GM23338 (cell line): ENCODE measurements around the gene OOSP4A. TPM values are rescaled to one million over a fixed set of nuclear protein-coding genes. Genes with fewer than 3 reads are reported as not detected.

Source experiments
- ATAC-seq: fragments of 200-7000 bp; cut with Tn5 transposase; 3 replicates; pipeline ENCODE4 v1.9.1; 2020
- DNase-seq: peaks from one replicate; pipeline ENCODE4 v3.0.0-alpha.2; 2015; ENCODE audit warnings: low spot score
- H2AFZ ChIP-seq: fragments of 200-600 bp; sonication (generic); 2 replicates; pipeline ENCODE4 v1.8.0; 2016; ENCODE audit warnings: antibody characterized with exemption, mild to moderate bottlenecking, moderate library complexity
- H3F3A ChIP-seq: fragments of 200-600 bp; sonication (generic); replicated peaks from 2 replicates; pipeline ENCODE4 v1.8.0; 2017; ENCODE audit warnings: antibody characterized with exemption, mixed run types, low read depth
- H3K27ac ChIP-seq: fragments of 200-600 bp; sonication (generic); 2 replicates; pipeline ENCODE4 v1.6.1; 2016; ENCODE audit warnings: low read depth
- H3K27me3 ChIP-seq: fragments of 200-600 bp; sonication (generic); 2 replicates; pipeline ENCODE4 v1.8.0; 2016; ENCODE audit warnings: mild to moderate bottlenecking, mixed run types, moderate library complexity; ENCODE audit not compliant: insufficient read depth
- H3K36me3 ChIP-seq: fragments of 200-600 bp; sonication (generic); 2 replicates; pipeline ENCODE4 v1.8.0; 2016; ENCODE audit warnings: mild to moderate bottlenecking; ENCODE audit not compliant: insufficient read depth
- H3K4me1 ChIP-seq: fragments of 200-600 bp; sonication (generic); 2 replicates; pipeline ENCODE4 v1.8.0; 2016; ENCODE audit warnings: mild to moderate bottlenecking, moderate library complexity; ENCODE audit not compliant: insufficient read depth
- H3K4me2 ChIP-seq: fragments of 200-600 bp; sonication (generic); 2 replicates; pipeline ENCODE4 v1.7.1; 2017; ENCODE audit warnings: mixed run types
- H3K4me3 ChIP-seq: fragments of 200-600 bp; sonication (generic); 2 replicates; pipeline ENCODE4 v1.6.1; 2016; ENCODE audit warnings: mixed run types
- H3K79me2 ChIP-seq: fragments of 200-600 bp; sonication (generic); replicated peaks from 2 replicates; pipeline ENCODE4 v1.8.0; 2017; ENCODE audit warnings: mild to moderate bottlenecking; ENCODE audit not compliant: insufficient read depth
- H3K9me2 ChIP-seq: fragments of 200-600 bp; sonication (generic); 2 replicates; pipeline ENCODE4 v1.8.0; 2017; ENCODE audit not compliant: insufficient read depth
- H4K20me1 ChIP-seq: fragments of 200-600 bp; sonication (generic); replicated peaks from 2 replicates; pipeline ENCODE4 v1.8.0; 2017; ENCODE audit warnings: mild to moderate bottlenecking; ENCODE audit not compliant: insufficient read depth
- H3K27ac Mint-ChIP-seq: 2 replicates; pipeline ENCODE4 v1.8.0; 2020; ENCODE audit warnings: inconsistent platforms, mild to moderate bottlenecking, moderate library complexity, mixed read lengths
- H3K27me3 Mint-ChIP-seq: 3 replicates; pipeline ENCODE4 v1.8.0; 2022; ENCODE audit warnings: low read depth, mild to moderate bottlenecking, moderate library complexity, mixed read lengths, inconsistent platforms; ENCODE audit not compliant: insufficient read depth, poor library complexity
- H3K36me3 Mint-ChIP-seq: 3 replicates; pipeline ENCODE4 v1.8.0; 2021; ENCODE audit warnings: low read depth, mild to moderate bottlenecking, inconsistent platforms, moderate library complexity, mixed read lengths
- H3K4me1 Mint-ChIP-seq: 3 replicates; pipeline ENCODE4 v1.8.0; 2020; ENCODE audit warnings: mild to moderate bottlenecking, inconsistent platforms, mixed read lengths
- H3K4me3 Mint-ChIP-seq: 3 replicates; pipeline ENCODE4 v1.8.0; 2021; ENCODE audit warnings: moderate library complexity, mild to moderate bottlenecking, inconsistent platforms, mixed read lengths
- H3K9me3 Mint-ChIP-seq: 3 replicates; pipeline ENCODE4 v1.8.0; 2020; ENCODE audit warnings: moderate library complexity, mild to moderate bottlenecking, inconsistent platforms, mixed read lengths
- EZH2phosphoT487 ChIP-seq: fragments of 200-600 bp; sonication (generic); IDR thresholded peaks from one replicate; pipeline ENCODE4 v1.8.1; 2018; ENCODE audit warnings: antibody characterized with exemption; ENCODE audit not compliant: unreplicated experiment
- POLR2AphosphoS5 ChIP-seq: IDR thresholded peaks from 2 replicates; pipeline ENCODE4 v1.6.1; 2016; ENCODE audit warnings: antibody characterized with exemption, low read depth
- REST ChIP-seq: IDR thresholded peaks from one replicate; pipeline ENCODE4 v1.6.1; 2018; ENCODE audit warnings: antibody characterized with exemption; ENCODE audit not compliant: unreplicated experiment
- ZNF331 ChIP-seq: fragments of 250-450 bp; sonication (Bioruptor Pico); IDR thresholded peaks from 2 replicates; pipeline ENCODE4 v1.5.0; 2020; ENCODE audit warnings: low read depth, mild to moderate bottlenecking, moderate library complexity
- ZNF462 ChIP-seq: fragments of 250-450 bp; sonication (Bioruptor Pico); IDR thresholded peaks from 2 replicates; pipeline ENCODE4 v1.5.0; 2020; ENCODE audit warnings: mild to moderate bottlenecking, moderate library complexity
- polyA plus RNA-seq: library from polyadenylated mRNA; unstranded; fragments of >200 nt; fragmentation: Nextera tagmentation; extraction: Ambion mirVana; gene quantifications from 2 replicates; pipeline ENCODE4 v1.2.1, GENCODE V29; 2016
- total RNA-seq: library from RNA; depleted of rRNA; stranded (reverse); fragments of >200 nt; shearing (Covaris generic); gene quantifications from 2 replicates; pipeline ENCODE4 v1.2.3, GENCODE V29; 2014

The OOSP4A gene
- total and polyA plus RNA-seq, 2 experiments from 2014 or later: not detected

- TF ChIP-seq ZNF462 (CRISPR knock-in tag) (no peak), POLR2AphosphoS5 (no peak), REST (no peak), ZNF331 (CRISPR knock-in tag) (no peak)
Measured at GRCh38 chr11:59999691-60000090, 35.9 kb downstream of the OOSP4A start (continued).

- Histone ChIP-seq H3K4me3 (no peak overlapping the region), H3K79me2 (no peaks in the 10 kb centered on the region), H3F3A (no peaks in the 10 kb centered on the region), H3K4me1 (no peaks in the 10 kb centered on the region), H4K20me1 (no peaks in the 10 kb centered on the region), H2AFZ (peak overlapping the region; percentile 88), H3K27ac (no peak overlapping the region), H3K27me3 (no peaks in the 10 kb centered on the region), H3K9me2 (no peaks in the 10 kb centered on the region), H3K36me3 (no peaks in the 10 kb centered on the region), H3K4me2 (no peak overlapping the region)
- Mint-ChIP-seq H3K36me3 (no peaks in the 10 kb centered on the region), H3K9me3 (no peaks in the 10 kb centered on the region), H3K4me3 (no peak overlapping the region), H3K4me1 (peaks cover 3% of the 10 kb centered on the region; the same call in 1 of the 3 replicates), H3K27me3 (no peaks in the 10 kb centered on the region), H3K27ac (no peak overlapping the region)
- DNase-seq: no peak
- no peak for ATAC-seq
- TF ChIP-seq EZH2phosphoT487 (no peak), ZNF331 (CRISPR knock-in tag) (no peak)
Measured at GRCh38 chr11:60003729-60004128, 39.9 kb downstream of the OOSP4A start.
